Activated CD8-positive, alpha-beta memory T cell treated with anti-CD3 and anti-CD28 coated beads for 1 hour (primary cell): Measurements from ENCODE around the gene MYO18A.

Source experiments
- DNase-seq, 2 donors: peaks; one replicate each; pipeline ENCODE4 v3.0.0-alpha.2; 2020; ENCODE audit warnings: low read depth in 1 of 2; ENCODE audit errors: extremely low read depth in 1 of 2

MYO18A gene

DNA sequence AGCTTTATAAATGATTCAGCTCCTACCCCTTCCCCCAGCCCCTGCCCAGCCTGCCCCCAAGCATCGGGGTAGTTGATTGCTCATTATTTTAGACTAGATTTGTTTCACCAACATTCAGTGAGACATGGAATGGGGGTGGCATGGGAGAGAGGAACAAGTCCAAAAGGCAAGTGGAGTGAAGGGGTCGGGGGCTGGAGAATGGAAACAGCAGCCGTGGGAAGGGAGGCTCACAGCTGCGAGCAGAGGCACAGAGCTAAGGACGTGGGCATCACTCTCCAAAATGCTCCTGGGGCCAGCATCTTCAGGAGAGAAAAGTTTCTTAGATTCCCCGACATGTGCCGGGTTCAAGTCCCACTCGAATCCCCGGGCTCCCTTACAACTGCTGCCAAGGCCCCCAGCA, 118.0 kb downstream of the MYO18A start:
- DNase-seq = no peak

DNA sequence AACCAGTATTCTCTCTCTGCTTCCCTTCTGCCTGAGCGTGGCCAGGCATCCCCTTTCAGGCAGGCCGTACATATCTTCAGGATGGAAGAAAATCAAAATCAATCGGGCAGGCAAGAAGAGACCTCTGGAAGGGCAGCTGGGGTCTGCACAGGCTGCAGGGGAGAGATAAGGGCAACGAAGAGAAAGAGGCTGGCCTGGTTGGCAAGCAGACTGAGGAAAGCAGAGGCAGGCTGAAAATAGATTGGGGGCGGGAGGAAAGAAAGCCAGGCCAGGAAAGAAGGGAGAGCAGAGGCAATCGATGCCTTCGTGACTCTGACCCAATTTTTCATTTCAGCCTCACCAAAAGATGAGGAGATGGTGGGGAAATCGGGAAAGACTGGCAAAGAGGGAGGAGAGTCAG, 119.2 kb downstream of the MYO18A start:
- no peak for DNase-seq

DNA sequence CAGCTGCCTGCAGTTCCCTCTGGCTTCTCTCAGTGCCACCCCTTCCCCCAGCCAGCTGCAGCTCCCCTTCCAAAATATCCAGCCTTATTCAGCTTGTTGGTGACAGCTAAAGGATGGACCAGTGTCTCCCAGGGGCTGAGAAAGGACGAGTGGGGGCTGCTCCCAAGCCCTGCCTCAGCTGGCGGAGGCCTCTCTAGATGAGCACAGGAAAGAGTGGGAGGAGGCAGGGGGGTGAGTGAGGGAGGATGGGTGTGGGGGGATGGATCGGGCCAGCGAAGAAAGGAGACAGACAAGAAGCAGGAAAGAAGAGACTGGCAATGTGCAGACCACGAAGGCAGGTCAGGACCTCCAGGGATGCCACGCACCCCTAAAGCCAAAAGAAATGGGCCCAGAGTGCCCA, 119.7 kb downstream of the MYO18A start:
- no peak for DNase-seq

DNA sequence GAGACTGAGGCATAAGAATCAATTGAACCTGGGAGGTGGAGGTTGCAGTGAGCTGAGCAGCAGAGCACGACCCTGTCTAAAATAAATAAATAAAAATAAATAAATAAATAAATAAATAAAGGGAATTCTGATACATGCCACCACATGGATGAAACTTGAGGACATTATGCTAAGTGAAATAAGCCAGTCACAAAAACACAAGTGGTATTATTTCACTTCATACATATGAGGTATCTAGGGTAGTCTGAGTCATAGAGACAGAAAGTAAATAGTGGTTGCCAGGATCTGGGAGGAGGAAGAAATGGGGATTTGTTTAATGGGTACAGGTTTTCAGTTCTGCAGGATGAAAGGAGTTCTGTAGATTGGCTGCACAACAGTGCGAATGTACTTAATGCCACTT, 120.9 kb downstream of the MYO18A start:
- DNase-seq = no peak

DNA sequence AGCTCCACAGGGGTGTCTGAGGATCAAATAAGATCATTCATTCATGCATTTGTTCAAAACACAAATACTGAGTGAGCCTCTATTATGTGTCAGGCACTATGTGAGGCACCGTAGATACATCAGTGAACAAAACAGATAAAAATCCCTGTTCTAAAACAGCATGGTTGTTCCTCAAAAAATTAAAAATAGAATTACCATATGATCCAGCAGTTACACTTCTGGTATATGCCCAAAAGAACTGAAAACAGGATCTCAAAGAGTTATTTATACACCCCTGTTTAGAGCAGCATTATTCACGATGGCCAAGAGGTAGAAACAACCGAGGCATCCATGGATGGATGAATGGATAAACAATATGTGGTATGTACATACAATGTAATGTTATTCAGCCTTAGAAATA, 121.8 kb downstream of the MYO18A start:
- DNase-seq = no peak

DNA sequence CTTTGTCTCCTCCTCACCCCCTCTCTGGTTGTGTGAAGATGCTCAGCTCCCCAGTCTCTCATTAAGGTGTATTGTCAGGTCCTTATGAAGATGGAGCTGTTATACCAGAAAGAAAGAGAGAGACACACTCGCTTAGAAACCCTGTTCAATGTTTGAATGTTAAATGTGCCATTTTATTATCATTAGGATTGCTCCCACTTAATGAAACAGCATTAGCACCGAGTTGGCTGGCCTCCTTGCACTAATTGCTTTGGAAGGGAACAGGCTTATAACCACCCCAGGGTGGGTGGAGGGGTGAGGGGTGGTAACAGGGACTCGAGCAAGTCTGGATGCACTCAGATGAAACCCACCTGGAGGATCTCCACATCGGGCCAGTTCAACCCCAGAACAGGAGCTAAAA, 122.8 kb downstream of the MYO18A start:
- DNase-seq = no peak

DNA sequence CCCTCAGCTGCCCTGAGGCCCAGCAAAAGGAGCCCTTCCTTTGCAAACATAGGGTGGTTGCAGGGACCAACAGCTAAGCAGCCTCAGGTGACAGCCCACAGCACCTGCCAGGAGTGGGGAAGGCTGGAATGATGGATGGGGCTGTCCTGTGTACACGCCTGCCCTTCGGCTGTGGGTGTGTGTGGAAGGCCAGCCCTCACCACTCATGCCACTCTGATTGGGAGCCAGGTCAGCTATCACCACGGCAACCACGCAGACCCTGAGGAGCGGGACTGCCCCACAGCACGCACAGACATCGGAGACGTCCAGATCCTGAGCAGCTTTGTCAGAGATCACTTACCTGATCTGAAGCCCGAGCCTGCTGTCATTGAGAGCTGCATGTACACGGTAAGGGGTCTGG, 125.4 kb downstream of the MYO18A start:
- no peak for DNase-seq

DNA sequence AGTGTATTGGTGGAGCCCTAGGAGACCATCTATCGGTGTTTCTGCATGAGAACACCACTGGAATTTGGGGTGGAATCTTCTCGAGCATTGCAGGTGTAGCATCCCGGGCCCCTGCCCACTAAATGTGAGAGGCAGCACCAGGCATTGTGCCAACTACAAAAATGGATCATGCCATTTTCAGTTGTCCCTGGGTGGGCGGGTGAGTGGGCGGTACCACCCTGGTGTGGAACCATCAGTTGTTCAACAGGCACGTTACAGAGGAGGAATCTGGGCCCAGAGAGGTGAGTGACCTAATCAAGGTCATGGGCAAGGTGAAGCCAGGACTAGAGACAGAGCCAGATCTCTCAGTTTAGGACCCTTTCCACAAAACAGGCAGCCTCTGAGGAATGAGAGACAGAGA, 128.5 kb downstream of the MYO18A start:
- no peak for DNase-seq

DNA sequence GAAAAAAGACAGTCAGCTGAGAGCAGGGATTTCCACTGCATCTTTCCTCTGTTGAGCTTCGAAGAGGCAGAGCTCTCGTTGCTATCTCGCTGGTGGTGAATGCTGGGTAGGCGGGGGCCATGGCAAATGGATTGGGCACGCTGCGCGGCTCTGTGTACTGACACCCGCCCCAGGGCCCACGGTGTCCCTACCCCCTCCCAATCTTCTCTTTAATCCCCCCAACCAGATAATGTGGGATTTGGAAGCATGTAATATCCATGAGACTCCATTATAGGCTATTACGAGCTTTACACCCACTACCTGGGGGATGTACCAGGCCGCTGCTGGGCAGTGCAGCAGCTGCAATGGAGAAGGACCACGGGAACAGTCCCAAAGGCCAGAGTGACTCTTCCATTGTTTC, 129.0 kb downstream of the MYO18A start:
- no peak for DNase-seq

DNA sequence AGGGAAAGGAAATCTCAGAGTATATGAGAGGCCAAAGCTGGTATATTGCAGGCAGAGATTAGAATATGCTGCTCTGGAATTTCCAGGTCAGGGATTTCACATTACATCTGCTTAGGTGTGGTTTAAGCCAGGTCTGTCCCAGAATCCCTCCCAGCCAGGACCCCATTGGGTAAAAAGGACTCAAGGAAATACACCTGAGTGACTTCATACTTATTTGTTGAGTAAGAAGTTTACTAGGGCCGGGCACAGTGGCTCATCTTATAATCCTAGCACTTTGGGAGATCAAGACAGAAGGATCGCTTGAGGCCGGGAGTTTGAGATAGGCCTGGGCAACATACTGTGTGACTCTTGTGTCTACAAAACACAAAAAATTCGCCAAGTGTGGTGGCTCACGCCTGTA, 130.0 kb downstream of the MYO18A start:
- no peak for DNase-seq

DNA sequence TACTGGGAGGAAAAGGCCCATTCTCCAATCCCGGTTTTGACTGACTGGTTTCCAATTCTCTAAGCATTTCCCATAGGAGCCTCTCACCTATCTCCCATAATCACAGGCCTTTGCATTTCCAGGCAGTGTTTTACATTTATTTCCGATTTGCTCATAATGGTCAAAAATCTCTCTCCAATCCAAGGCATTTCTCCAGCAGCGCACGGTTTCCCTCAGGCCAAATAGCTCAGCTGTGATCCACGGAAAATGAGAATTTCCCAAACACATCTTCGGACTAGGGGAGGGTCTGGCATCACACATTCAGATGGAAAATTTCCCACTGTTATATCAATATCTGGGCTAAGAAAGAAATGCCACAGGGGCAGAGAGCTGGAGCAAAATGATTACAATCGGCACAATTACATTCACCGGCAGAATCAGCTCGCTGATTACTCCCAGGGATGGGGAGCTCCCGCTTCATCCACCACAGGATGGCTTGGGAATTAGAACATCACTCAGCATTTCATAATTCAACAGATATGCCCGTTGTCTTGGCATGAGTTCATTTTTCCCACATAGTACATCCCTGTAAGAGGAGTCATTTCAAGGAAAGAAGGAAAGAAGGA, 130.6 kb downstream of the MYO18A start:
- no peak for DNase-seq

DNA sequence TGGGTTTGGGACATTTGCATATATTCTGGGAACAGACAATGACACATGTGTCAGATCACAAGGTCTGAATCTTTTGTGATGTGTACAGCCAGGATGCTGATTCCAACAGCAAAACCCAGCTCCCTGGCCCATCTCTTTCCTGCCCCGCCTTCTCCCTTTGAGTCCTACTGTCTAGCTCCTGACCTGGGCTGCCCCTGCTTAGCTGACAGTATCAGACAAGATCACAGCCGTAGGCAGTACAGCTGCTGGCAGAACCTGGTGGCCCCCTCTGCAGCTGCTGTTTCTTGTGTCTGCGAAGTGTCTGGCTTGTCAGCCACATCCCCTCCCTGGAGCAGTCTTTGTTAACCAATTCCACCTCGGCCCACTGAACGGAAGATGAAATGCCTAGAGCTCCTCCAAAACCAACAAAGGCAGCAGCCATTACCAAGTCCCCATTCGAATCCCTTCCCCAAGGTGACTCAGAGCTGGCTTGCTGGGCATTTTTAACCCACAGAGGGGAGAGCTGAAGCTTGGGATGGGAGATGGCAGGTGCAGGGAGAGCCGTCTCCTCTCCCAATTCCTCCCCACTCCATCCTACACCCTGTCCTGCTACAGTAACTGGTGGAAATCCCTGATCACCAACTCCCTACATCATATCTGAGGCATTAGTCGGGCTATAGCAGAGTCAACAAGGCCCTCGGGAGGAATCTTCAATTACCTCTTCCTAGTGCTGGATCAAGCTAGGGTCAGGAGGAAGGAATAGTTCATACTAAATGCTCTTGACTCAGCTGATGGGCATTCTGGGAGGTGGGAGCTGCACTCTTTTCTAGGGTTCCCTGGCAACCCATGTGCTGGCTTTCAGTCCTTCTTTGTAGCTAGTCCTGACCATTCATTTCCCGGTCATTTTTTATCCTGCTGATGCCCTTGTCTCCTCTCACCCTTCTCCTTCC, 131.5 kb downstream of the MYO18A start:
- DNase-seq = no peak

DNA sequence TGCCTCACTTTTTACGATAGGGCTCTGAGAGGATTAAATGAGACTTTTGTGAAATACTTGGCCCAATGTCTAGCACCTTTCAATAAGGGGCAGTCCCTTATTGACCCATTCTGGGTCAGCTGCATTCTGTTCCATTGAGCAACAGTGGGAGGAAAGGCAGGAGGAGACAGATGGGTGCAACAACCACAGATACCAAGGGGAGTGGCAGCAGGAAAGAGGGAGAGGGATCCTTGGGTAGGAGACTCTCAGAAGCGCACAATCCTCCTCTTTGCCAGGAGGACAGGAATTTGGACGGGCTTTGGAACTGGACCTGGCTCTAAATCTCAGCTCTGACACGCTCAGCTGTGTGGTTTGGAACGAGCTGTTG, 133.7 kb downstream of the MYO18A start:
- DNase-seq = no peak

DNA sequence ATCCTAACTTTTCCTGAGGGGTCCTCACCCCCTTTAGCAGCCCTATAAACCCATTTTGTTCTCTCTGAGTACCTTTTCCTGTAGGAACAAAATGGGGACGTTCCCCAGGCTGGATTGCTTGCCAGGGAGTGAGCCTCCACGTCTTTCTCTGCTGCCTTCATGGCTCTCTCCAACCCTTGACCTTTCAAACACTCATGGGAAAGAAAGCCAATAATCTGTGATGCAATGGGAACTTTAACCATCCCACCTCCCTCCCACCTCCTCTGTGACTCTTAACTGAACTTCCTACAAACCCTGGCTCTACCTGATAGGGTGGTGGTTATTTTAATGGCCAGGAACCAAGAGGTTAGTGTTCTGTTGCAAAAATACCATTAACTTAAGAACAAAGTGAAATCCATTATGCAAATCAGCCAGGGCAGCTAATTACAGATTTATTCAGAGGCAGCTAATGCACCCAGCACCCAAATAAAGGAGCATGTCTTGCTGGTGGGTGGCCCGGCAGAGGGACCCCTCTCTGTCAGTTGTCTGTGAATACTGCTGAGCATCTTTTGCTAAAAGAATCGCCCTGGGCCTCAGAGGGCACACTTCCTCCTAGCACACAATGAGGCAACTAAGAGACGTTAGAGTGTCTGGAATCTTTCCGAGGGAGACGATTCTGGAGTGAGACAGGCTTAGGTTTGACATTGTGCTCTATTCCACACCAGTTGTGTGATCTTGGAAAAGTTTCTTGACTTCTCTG, 134.3 kb downstream of the MYO18A start:
- DNase-seq = no peak

DNA sequence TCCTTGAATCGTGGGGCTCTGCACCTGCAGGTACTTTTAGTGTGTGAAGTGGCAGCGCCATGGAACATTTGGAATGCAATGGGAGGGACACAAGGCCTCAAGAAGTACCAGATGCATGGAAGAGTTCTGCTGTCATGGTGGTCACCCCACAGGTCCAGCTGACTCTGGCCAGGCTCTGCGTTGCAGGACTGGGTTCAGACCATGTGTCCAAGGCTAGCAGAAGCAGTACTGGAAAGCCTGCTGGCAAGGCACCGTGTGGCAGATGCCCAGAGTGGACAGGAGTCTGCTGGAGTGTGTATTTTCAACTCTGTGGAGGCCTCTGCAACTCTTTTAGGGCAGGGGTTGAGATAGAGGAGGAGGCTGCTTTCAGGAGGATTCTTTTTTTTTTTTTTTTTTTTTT, 135.2 kb downstream of the MYO18A start:
- DNase-seq = no peak

DNA sequence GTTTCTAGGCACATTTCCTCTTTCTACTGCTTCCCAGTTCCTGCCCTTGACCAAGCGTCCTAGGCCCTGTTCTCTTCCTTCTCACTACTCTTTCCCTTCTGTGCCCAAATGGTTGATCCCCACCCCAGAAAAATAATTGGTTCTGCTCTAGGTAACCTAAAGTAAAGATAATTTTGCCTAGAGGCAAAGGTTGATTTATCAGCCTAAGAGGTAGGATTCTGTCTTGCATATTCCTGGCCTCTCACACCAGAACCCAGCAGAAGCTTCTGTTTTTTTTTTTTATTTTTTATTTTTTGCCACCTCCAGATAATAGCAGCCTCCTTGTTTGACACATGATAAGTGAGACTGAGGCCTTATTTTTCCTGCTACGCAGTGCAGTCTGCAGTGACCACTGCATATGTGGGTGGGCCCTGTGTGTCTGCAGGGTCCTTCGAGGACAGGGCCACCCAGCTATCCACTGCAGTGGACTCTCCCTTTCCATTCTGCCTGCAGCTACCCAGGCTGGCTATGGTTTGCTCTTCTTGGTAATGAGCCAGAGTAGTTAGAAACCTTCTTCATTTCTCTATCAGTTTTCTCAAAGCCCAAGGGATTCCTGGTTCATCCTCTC, 136.6 kb downstream of the MYO18A start:
- DNase-seq = no peak

DNA sequence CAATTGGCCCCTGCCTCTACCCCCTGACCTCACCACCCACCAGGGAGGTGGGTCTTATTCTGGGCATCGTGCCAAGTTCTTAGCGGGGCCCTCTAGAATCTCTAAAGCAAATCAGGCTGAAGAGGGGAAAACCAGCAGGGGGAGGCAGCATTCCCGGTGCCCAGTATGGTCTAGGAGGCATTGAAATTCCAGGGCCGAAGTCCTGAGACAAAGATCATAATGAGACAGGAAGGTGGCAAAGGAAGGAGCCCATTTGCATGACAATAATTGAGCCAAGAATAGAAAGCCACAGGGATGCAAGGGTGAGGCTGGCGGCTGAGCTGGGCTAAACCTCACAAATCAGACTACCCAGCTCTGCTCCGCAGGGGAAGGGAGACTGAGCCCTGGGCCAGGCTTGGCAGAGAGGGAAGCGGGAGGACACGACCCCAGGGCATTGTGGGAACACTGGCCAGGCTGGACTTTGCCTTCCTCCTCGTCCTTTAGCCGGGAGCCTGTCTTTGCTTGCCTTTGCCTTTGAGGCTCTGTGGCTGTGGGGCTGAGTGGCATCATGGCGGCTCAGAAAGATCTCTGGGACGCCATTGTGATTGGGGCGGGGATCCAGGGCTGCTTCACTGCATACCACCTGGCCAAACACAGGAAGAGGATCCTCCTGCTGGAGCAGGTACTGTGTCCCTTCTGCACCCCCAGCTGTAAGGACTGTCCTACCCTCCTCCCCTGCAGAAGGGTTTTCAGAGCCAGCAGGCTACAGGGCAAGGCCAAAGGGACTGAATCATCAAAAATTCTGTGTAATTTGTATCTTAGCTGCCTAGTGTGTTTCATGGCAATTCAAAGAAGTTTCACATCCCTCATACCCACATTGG, 137.3 kb downstream of the MYO18A start, which contains the start of gene PIPOX:
Gene PIPOX, plus strand, starts transcription at position 463 of the 860 bp plus-strand sequence. Its CDS starts 85 bp downstream, at position 548.
- DNase-seq = no peak

DNA sequence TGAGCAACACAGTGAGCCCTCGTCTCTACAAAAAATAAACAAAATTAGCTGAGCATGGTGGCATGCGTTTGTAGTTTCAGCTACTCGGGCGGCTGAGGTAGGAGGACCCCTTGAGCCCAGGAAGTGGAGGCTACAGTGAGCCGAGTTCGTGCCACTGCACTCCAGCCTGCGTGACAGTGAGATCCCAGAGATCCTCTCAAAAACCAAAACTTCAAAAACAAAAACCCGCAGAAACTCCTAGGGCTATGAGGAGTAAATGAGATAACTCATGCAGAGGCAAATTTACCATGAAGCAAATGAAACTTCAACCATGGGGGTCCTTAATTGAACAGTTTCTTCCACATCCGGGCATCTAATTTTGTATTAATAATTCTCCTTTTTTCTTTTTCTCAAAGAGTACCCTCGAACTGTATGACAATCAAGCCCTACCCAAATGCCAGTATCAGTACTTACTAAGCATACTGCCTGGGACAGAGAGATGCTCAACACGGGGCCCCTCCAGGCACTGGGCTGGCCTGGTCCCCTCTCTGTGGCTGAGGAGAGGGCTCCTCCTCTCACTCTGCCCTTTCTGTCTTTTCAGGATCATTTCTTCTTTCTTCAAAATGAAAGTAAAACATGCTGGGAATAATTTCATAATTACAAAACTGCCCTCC, 138.0 kb downstream of the MYO18A start:
- no peak for DNase-seq

DNA sequence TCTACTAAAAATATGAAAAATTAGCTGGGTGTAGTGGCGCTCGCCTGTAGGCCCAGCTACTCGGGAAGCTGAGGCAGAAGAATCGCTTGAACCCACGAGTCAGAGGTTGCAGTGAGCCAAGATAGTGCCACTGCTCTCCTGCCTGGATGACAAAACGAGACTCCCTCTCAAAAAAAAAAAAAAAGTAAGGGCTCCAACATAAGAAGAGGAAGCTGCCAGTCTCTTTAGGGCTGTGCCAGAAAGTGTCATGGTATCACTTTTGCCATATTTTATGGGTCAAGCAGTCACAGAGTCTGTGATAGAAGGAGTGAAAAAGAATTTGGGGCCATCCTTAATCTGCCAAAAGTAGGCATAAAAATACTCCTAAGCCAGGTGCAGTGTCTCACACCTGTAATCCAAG, 138.6 kb downstream of the MYO18A start:
- DNase-seq = no peak

DNA sequence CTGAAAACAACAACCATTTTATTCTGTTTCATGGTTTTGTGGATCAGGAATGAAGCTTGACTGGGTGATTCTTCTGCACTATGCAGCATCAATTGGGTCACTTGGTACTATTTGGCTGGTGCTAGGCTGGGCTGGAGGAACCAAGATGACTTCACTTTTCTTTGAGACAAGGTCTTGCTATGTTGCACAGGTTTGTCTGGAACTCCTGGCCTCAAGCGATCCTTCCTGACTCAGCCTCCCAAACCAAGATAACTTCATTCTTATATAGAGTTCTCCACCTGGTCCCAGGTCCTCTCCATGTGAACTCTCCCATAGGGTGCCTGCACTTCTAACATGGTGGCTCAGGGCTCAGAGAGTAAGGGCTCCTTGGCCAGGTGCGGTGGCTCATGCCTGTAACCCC, 139.1 kb downstream of the MYO18A start:
- DNase-seq = no peak
